H1 (cell line): Measurements from ENCODE around the gene C12orf42. TPM values are rescaled to one million over a fixed set of nuclear protein-coding genes. Genes with fewer than 3 reads are reported as not detected.

ENCODE experiments used
- CBX5 ChIP-seq: fragments of 300-800, 300-1000 bp; sonication (generic); IDR thresholded peaks from 2 replicates; pipeline ENCODE4 v1.7.1; 2016; ENCODE audit warnings: antibody characterized with exemption, low read length, low read depth
- CBX8 ChIP-seq: fragments of 300-800, 300-1000 bp; sonication (generic); IDR thresholded peaks from 2 replicates; pipeline ENCODE4 v1.7.1; 2016; ENCODE audit warnings: low read depth, low read length, borderline replicate concordance
- NRF1 ChIP-seq: IDR thresholded peaks from 2 replicates; pipeline ENCODE4 v1.6.1; 2011; ENCODE audit warnings: mild to moderate bottlenecking, low read depth, low read length, improper control_type of control experiment
- SUZ12 ChIP-seq: fragments of 200-600 bp; sonication (generic); IDR thresholded peaks from 2 replicates; pipeline ENCODE4 v1.6.1; 2012; ENCODE audit warnings: mild to moderate bottlenecking, inconsistent platforms, low read length, moderate library complexity, mixed read lengths
- USF2 ChIP-seq: IDR thresholded peaks from 2 replicates; pipeline ENCODE4 v1.6.1; 2011; ENCODE audit warnings: low read length, improper control_type of control experiment
- polyA plus RNA-seq, 7 experiments: library from polyadenylated mRNA; depleted of rRNA in 3 of 7; stranded (reverse) in 5 of 7; unstranded in 2 of 7; fragments of >200 nt in 5 of 7; fragments of 200-250 nt in 2 of 7; gene quantifications; 1 replicate in 5 of 7; 2 replicates in 1 of 7; 4 replicates in 1 of 7; pipeline versions ENCODE4 v1.2.1 to v1.2.3, GENCODE V29; 2011 to 2013; ENCODE audit warnings: missing spikeins in 2 of 7, mixed read lengths in 2 of 7
- total RNA-seq: library from RNA; stranded (reverse); fragmentation: NEBNext Ultra II Directional; extraction: Animal tissue kit (Norgen Biotek cat#: 25700); gene quantifications from 2 replicates; pipeline ENCODE4 v1.2.1, GENCODE V29; 2021

C12orf42 gene
- total and polyA plus RNA-seq, 2 of the 8 experiments (the other 6 are each of a cell fraction or from before 2014, with no cell fraction given), result 0.05 TPM; not detected in 1

GRCh38 chr12:103382736-103383346 lies 112.9 kb downstream of the C12orf42 start (continued):
- no peak for TF ChIP-seq SUZ12
- no peak for TF ChIP-seq USF2
- TF ChIP-seq NRF1, result no peak
- TF ChIP-seq CBX8, result no peak
- TF ChIP-seq CBX5, result no peak
- TF ChIP-seq, all 59 proteins: peak for 0
